A673 (cell line): Measurements from ENCODE around the gene STK10. TPM values are rescaled to one million over a fixed set of nuclear protein-coding genes. Genes with fewer than 3 reads are reported as not detected.

Experiments
- BruUV-seq: library from RNA; stranded (reverse); fragments of 400-500 nt; replicated peaks from 2 replicates; lab custom pipeline; 2021; lab: Mats Ljungman, UMichigan
- CTCF ChIA-PET: fragments of 300-600 bp; sonication (Branson Sonifier 250); formaldehyde crosslinking; loops from one replicate; lab custom pipeline; 2022; ENCODE audit warnings: antibody characterized with exemption; lab: Charles Lee
- POLR2A ChIA-PET: fragments of 300-600 bp; sonication (Branson Sonifier 250); formaldehyde crosslinking; loops from one replicate; lab custom pipeline; 2022; ENCODE audit warnings: antibody characterized with exemption; ENCODE audit not compliant: low non-redundant PET; lab: Charles Lee
- DNase-seq: peaks from one replicate; pipeline ENCODE4 v3.0.0-alpha.2; 2015; ENCODE audit warnings: low spot score
- H3K27ac ChIP-seq: fragments of 200-600 bp; sonication (generic); 2 replicates; pipeline ENCODE4 v1.5.1; 2016; ENCODE audit warnings: mixed run types, low read depth, mild to moderate bottlenecking, mixed read lengths, antibody characterized with exemption, low read length; ENCODE audit not compliant: poor library complexity, severe bottlenecking
- H3K27me3 ChIP-seq: fragments of 200-600 bp; sonication (generic); replicated peaks from 2 replicates; pipeline ENCODE4 v1.6.1; 2017; ENCODE audit warnings: mixed run types, low read depth, mild to moderate bottlenecking, mixed read lengths, antibody characterized with exemption, low read length; ENCODE audit not compliant: insufficient read depth, poor library complexity
- H3K36me3 ChIP-seq: fragments of 200-600 bp; sonication (generic); 2 replicates; pipeline ENCODE4 v1.6.1; 2016; ENCODE audit warnings: mixed run types, mild to moderate bottlenecking, mixed read lengths, antibody characterized with exemption, low read length; ENCODE audit not compliant: insufficient read depth, poor library complexity, severe bottlenecking
- H3K4me1 ChIP-seq: fragments of 200-600 bp; sonication (generic); 2 replicates; pipeline ENCODE4 v1.6.1; 2017; ENCODE audit warnings: mixed run types, mild to moderate bottlenecking, mixed read lengths, antibody characterized with exemption, low read length; ENCODE audit not compliant: insufficient read depth, poor library complexity, severe bottlenecking
- H3K4me3 ChIP-seq: fragments of 200-600 bp; sonication (generic); 2 replicates; pipeline ENCODE4 v1.5.1; 2016; ENCODE audit warnings: low read depth, mixed run types, mild to moderate bottlenecking, mixed read lengths, low read length; ENCODE audit not compliant: poor library complexity, severe bottlenecking
- H3K9me3 ChIP-seq: fragments of 200-600 bp; sonication (generic); 2 replicates; pipeline ENCODE4 v1.6.1; 2016; ENCODE audit warnings: mixed run types, low read depth, mild to moderate bottlenecking, mixed read lengths, antibody characterized with exemption, low read length; ENCODE audit not compliant: poor library complexity, severe bottlenecking
- EZH2 ChIP-seq: fragments of 200-600 bp; sonication (generic); IDR thresholded peaks from 2 replicates; pipeline ENCODE4 v1.6.1; 2017; ENCODE audit warnings: borderline replicate concordance, low read depth, mild to moderate bottlenecking, mixed read lengths, antibody characterized with exemption, low read length; ENCODE audit not compliant: poor library complexity, severe bottlenecking
- intact Hi-C: fragments of 100-400 bp; cut with micrococcal nuclease; formaldehyde crosslinking; loops from one replicate; pipeline ENCODE4 v1.10.0; 2022; ENCODE audit not compliant: unreplicated experiment
- total RNA-seq: library from RNA; stranded (reverse); gene quantifications from 2 replicates; pipeline ENCODE4 v1.2.3, GENCODE V29; 2021
- TF ChIP-seq, protein P1 (sequence below): fragments of 300-800, 200-600 bp; sonication (generic); conservative IDR thresholded peaks from 2 replicates; pipeline ENCODE4 v1.5.1; 2017; ENCODE audit warnings: low read depth, mild to moderate bottlenecking, antibody characterized with exemption, low read length, moderate library complexity, mixed read lengths

The STK10 gene
- total RNA-seq, 1 experiment from 2014 or later: 3.8 TPM

DNA sequence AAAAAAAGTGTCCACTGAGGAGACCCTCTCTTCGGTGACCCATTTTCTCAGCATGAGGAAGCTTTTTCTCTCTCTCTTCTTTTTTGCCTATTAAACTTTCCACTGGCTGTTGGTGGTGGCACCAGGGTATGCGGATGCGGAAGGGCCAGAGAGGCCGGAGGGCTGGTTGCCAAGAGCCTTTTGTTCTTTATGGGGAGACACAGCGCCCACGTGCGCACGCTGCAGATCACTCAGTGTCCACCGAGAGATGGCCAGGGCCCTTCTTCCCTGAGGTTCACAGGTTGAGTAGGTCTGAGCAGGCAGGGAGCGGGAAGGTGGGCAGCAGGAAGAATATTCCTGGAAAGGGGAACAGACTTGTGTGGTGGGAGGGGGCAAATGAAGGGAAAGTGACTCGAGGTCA, 69.1 kb downstream of the STK10 start:
- H3K36me3 ChIP-seq: no peaks in the 10 kb centered on the region
- intact Hi-C loops: no loop called here
- no peaks in the 10 kb centered on the region for H3K27me3 ChIP-seq
- H3K4me1 ChIP-seq: no peaks in the 10 kb centered on the region
- H3K4me3 ChIP-seq: no peak overlapping the region
- POLR2A ChIA-PET: no interaction called here
- H3K27ac ChIP-seq: no peak overlapping the region
- TF ChIP-seq, protein P1, sequence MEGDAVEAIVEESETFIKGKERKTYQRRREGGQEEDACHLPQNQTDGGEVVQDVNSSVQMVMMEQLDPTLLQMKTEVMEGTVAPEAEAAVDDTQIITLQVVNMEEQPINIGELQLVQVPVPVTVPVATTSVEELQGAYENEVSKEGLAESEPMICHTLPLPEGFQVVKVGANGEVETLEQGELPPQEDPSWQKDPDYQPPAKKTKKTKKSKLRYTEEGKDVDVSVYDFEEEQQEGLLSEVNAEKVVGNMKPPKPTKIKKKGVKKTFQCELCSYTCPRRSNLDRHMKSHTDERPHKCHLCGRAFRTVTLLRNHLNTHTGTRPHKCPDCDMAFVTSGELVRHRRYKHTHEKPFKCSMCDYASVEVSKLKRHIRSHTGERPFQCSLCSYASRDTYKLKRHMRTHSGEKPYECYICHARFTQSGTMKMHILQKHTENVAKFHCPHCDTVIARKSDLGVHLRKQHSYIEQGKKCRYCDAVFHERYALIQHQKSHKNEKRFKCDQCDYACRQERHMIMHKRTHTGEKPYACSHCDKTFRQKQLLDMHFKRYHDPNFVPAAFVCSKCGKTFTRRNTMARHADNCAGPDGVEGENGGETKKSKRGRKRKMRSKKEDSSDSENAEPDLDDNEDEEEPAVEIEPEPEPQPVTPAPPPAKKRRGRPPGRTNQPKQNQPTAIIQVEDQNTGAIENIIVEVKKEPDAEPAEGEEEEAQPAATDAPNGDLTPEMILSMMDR: no peak
- no peak for TF ChIP-seq EZH2
- CTCF ChIA-PET: no interaction called here
- no TSS peak for BruUV-seq
- no peak for DNase-seq
- H3K9me3 ChIP-seq: no peaks in the 10 kb centered on the region

DNA sequence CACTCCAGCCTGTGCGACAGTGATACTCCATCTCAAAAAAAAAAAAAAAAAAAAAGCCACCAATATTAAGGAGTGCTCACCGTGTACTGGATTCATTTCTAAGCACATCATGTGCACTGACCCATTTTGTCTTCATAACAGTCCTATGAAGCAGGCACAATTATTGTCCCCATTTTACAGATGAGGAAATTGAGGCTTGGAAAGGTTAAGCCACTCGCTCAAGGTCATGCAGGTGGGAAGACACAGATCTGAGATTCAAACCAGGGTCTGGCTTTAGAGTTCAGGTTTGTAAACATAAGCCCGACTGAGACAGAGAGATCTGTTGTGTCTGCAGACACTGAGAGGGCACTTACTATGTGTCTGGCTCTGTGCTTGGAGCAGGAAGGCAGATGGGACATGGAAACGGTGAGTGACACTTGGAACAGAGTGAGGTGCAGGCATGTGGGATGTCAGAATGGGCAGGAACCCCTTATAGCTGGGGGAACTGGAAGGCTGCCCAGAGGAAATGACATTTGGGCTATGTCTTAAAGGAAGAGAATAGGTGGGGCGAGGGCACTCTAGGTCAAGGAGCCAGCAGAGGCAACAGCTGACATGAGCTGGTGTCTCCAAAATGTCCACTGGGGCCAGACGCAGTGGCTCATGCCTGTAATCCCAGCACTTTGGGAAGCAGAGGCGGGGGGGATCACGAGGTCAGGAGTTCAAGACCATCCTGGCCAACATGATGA, 69.9 kb downstream of the STK10 start:
- Histone ChIP-seq H3K27ac (no peak overlapping the region), H3K9me3 (no peaks in the 10 kb centered on the region), H3K36me3 (no peaks in the 10 kb centered on the region), H3K27me3 (no peaks in the 10 kb centered on the region), H3K4me3 (no peak overlapping the region), H3K4me1 (no peaks in the 10 kb centered on the region)
- DNase-seq: no peak
- no peak for TF ChIP-seq EZH2
- TF ChIP-seq, protein P1: no peak
- intact Hi-C loops: no loop called here
- CTCF ChIA-PET: no interaction called here
- POLR2A ChIA-PET: no interaction called here
- BruUV-seq: no TSS peak

DNA sequence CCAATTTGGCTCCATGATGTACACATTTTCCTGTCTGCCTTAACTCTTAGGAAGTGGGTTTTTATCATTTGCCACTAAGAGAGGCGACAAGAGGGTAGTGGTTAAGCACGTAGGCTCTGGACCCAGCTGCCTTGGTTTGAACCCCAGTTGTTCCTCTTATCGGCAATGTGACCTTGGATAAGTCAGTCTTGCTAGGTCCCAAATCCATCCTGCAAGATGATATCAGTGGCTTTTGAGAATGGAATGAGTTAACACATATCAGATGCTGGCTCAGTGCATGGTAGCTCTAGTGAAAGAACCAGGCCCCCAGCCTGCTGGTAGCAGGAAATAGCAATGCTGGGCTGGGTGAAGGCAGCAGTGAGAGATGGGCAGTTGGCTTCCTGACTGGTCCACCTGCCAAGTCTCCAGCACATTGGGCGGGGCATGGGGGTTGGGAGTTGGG, 72.5 kb downstream of the STK10 start:
- no peak for DNase-seq
- Histone ChIP-seq H3K36me3 (no peaks in the 10 kb centered on the region), H3K27me3 (no peaks in the 10 kb centered on the region), H3K4me1 (no peaks in the 10 kb centered on the region), H3K27ac (no peak overlapping the region), H3K9me3 (no peaks in the 10 kb centered on the region), H3K4me3 (no peak overlapping the region)
- ChIA-PET POLR2A (no interaction called here), CTCF (no interaction called here)
- TF ChIP-seq, protein P1: no peak
- TF ChIP-seq EZH2: no peak
- intact Hi-C loops: no loop called here
- no TSS peak for BruUV-seq
